HG03565 (cell line): Measurements from ENCODE around the gene OPA1.

Source experiments
- ATAC-seq: cut with Tn5 transposase; IDR thresholded peaks from one replicate; pipeline ENCODE4 v1.9.1; 2021; ENCODE audit warnings: mild to moderate bottlenecking, moderate library complexity; ENCODE audit not compliant: unreplicated experiment

OPA1 gene

DNA sequence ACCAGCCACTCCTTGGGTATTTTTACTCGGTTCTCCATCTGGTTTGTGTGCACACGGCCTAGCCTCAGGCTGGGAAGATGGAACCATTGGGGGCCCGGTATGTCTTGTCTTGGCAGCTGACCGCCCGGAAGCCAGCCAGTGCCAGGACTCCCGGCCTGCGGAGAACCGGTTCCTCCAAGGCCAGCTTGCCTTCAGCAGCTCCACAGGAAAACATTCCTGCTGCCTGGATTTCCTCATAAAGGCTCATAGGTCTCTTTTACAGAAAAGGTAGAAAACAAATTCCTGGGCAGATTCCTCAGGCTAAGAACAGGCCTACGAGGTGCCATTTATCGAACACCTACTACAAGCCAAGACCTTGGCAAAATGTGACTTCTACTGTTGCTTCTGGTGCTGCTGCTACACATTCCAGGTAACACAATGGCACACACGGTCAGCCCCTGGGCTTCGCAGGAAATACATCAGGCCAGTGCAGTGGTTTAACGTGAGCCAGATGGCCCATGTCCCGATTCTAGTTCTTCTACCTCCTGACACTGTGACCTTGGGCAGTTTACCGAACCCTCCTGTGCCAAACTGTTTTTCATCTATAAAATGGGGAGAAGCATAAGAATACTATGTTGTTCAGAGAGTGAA lies 141.8 kb downstream of the OPA1 start:
- ATAC-seq: no peak

GRCh38 chr3:193735850-193736249 lies 142.8 kb downstream of the OPA1 start:
- ATAC-seq: no peak

GRCh38 chr3:193736616-193737015 lies 143.6 kb downstream of the OPA1 start:
- ATAC-seq: no peak

- no peak for ATAC-seq
These were observed 144.3 kb downstream of the OPA1 start for GRCh38 chr3:193737191-193737751.

GRCh38 chr3:193742628-193743027 lies 149.6 kb downstream of the OPA1 start:
- peak; percentile 50 for ATAC-seq

DNA sequence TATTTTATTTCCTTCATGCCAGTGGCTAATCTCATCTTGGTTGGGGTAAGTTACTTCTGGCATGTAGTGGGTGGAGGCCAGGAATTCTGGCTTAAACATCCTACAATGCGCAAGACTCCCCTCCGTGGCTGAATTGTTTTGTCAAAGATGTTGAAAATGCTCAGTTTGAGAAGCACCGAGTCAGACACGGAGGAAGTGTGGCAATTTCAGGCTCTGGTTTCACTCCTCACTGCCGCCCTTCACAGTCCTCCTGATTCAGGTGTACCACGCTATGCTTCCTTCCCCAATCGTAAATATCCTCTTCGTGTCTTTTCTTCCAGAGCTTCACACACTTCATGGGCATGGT lies 150.7 kb downstream of the OPA1 start:
- no peak for ATAC-seq

GRCh38 chr3:193744048-193744821 lies 151.2 kb downstream of the OPA1 start:
- ATAC-seq: no peak

DNA sequence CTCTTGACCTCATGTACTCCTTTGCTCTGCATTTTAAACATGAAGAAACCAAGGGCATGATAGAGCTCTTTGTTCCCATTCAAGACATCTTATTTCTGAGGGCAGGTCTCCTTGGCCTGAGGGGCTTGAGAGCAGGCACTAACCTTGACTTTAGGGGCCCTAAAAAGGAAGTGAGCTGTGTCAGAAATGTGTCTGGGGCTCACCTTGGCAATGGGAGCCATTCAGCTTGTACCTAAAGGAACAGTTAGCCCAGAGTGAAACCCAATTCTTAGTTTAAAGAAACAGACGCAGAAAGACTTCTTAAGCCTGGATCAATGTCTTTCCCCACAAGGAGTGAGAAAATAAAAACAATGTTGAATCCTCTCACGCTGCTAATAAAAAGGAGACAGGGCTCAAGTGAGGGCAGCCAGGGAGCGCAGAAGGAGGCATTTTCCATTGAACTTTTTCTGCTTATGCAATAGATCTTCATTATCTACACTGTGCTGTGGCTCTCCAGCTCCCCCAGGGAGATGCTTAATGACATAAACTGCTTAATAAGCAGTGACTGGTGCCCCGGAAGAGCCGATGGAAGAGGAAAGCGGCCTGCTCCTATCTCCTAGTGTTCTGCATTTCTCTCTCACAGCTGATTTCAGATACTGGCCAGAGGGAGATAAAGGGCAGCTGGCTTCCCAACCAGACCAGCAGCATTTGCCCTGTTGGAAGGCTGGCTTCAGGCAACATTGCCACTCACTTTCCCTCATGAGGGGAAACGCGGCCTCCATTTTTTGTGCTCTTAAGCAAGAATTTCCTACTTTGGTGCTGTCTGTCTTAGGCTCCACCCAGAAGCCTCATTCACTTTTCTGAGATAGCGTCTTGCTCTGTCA lies 152.0 kb downstream of the OPA1 start:
- no peak for ATAC-seq

DNA sequence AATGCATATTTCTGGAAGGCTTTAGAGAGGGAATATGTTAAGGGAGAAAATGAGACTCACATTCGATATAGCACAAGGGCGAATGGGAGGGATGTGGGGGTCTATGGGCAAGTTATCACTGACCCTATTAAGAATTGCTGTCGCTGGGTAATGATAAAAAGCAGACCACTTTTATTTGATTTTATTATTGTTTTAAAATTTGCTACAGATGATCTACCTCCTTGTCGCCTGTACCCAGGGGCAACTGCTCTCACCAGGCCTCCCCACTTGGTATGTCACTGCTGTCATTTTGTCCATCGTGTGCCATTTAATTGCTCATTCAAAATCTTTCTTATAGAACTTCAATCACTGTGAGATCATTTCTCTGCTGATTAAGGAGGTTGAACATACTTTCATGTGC lies 153.8 kb downstream of the OPA1 start:
- no peak for ATAC-seq
